ENCODE data around the gene FAM228A. TPM values are rescaled to one million over a fixed set of nuclear protein-coding genes. Genes with fewer than 3 reads are reported as not detected.

FAM228A gene
- total RNA-seq, 2 experiments from 2014 or later: not detected

GRCh38 chr2:24206242-24206641 lies 31.4 kb downstream of the FAM228A start:
- H3K36me3 Mint-ChIP-seq: peaks cover 4% of the 10 kb centered on the region
- no peak for DNase-seq
- H3K4me3 Mint-ChIP-seq: no peak overlapping the region
- no peak overlapping the region for H3K27ac Mint-ChIP-seq
- no peaks in the 10 kb centered on the region for H3K9me3 Mint-ChIP-seq
- H3K4me1 Mint-ChIP-seq: no peaks in the 10 kb centered on the region
- H3K27me3 Mint-ChIP-seq: no peaks in the 10 kb centered on the region

GRCh38 chr2:24206714-24207113 lies 31.9 kb downstream of the FAM228A start:
- Mint-ChIP-seq H3K4me1 (no peaks in the 10 kb centered on the region), H3K36me3 (peaks cover 4% of the 10 kb centered on the region), H3K4me3 (no peak overlapping the region), H3K9me3 (no peaks in the 10 kb centered on the region), H3K27ac (no peak overlapping the region), H3K27me3 (no peaks in the 10 kb centered on the region)
- DNase-seq: no peak

- H3K27ac Mint-ChIP-seq: no peak overlapping the region
Observed at GRCh38 chr2:24207359-24207758, 32.5 kb downstream of the FAM228A start.

GRCh38 chr2:24208490-24208889 lies 33.6 kb downstream of the FAM228A start:
- no peak overlapping the region for H3K4me3 Mint-ChIP-seq
- no peaks in the 10 kb centered on the region for H3K4me1 Mint-ChIP-seq
- no peaks in the 10 kb centered on the region for H3K9me3 Mint-ChIP-seq
- H3K27me3 Mint-ChIP-seq: no peaks in the 10 kb centered on the region
- H3K27ac Mint-ChIP-seq: no peak overlapping the region
- no peak for DNase-seq
- peaks cover 4% of the 10 kb centered on the region for H3K36me3 Mint-ChIP-seq

More at GRCh38 chr2:24207359-24207758, 32.5 kb downstream of the FAM228A start:
- DNase-seq: no peak
- Mint-ChIP-seq H3K9me3 (no peaks in the 10 kb centered on the region), H3K36me3 (peaks cover 4% of the 10 kb centered on the region), H3K4me3 (no peak overlapping the region), H3K4me1 (no peaks in the 10 kb centered on the region), H3K27me3 (no peaks in the 10 kb centered on the region)

GRCh38 chr2:24209389-24210105 lies 34.7 kb downstream of the FAM228A start:
- Mint-ChIP-seq H3K4me3 (no peak overlapping the region), H3K27ac (no peak overlapping the region), H3K27me3 (no peaks in the 10 kb centered on the region), H3K9me3 (no peaks in the 10 kb centered on the region), H3K36me3 (peaks cover 4% of the 10 kb centered on the region), H3K4me1 (no peaks in the 10 kb centered on the region)
- DNase-seq: no peak

GRCh38 chr2:24210106-24210455 lies 35.2 kb downstream of the FAM228A start:
- peaks cover 2% of the 10 kb centered on the region for H3K4me1 Mint-ChIP-seq
- DNase-seq: no peak
- H3K27me3 Mint-ChIP-seq: no peaks in the 10 kb centered on the region
- H3K36me3 Mint-ChIP-seq: peaks cover 4% of the 10 kb centered on the region
- H3K9me3 Mint-ChIP-seq: no peaks in the 10 kb centered on the region
- no peak overlapping the region for H3K27ac Mint-ChIP-seq
- H3K4me3 Mint-ChIP-seq: no peak overlapping the region

GRCh38 chr2:24210723-24211122 lies 35.9 kb downstream of the FAM228A start:
- no peaks in the 10 kb centered on the region for H3K9me3 Mint-ChIP-seq
- DNase-seq: no peak
- peaks cover 4% of the 10 kb centered on the region for H3K36me3 Mint-ChIP-seq
- no peaks in the 10 kb centered on the region for H3K27me3 Mint-ChIP-seq
- H3K4me1 Mint-ChIP-seq: peaks cover 4% of the 10 kb centered on the region
- no peak overlapping the region for H3K4me3 Mint-ChIP-seq
- H3K27ac Mint-ChIP-seq: no peak overlapping the region

GRCh38 chr2:24211408-24211807 lies 36.6 kb downstream of the FAM228A start:
- Mint-ChIP-seq H3K36me3 (peaks cover 4% of the 10 kb centered on the region), H3K4me3 (no peak overlapping the region), H3K27me3 (no peaks in the 10 kb centered on the region), H3K27ac (no peak overlapping the region), H3K9me3 (no peaks in the 10 kb centered on the region), H3K4me1 (peaks cover 4% of the 10 kb centered on the region)
- DNase-seq: no peak

- Mint-ChIP-seq H3K4me3 (no peak overlapping the region), H3K36me3 (peaks cover 2% of the 10 kb centered on the region), H3K9me3 (no peaks in the 10 kb centered on the region), H3K4me1 (peaks cover 4% of the 10 kb centered on the region), H3K27ac (no peak overlapping the region), H3K27me3 (no peaks in the 10 kb centered on the region)
- no peak for DNase-seq
Observed at GRCh38 chr2:24214880-24215279, 40.0 kb downstream of the FAM228A start.

- H3K27me3 Mint-ChIP-seq: no peaks in the 10 kb centered on the region
- H3K27ac Mint-ChIP-seq: no peak overlapping the region
- H3K9me3 Mint-ChIP-seq: no peaks in the 10 kb centered on the region
- H3K36me3 Mint-ChIP-seq: peaks cover 2% of the 10 kb centered on the region
- no peaks in the 10 kb centered on the region for H3K4me1 Mint-ChIP-seq
- no peak overlapping the region for H3K4me3 Mint-ChIP-seq
- no peak for DNase-seq
Observed at GRCh38 chr2:24220554-24221291, 45.9 kb downstream of the FAM228A start.

- no peaks in the 10 kb centered on the region for H3K9me3 Mint-ChIP-seq
- H3K36me3 Mint-ChIP-seq: peaks cover 2% of the 10 kb centered on the region
Observed at GRCh38 chr2:24221343-24222050, 46.6 kb downstream of the FAM228A start.

GRCh38 chr2:24222946-24223345 lies 48.1 kb downstream of the FAM228A start:
- H3K27ac Mint-ChIP-seq: no peak overlapping the region
- H3K4me1 Mint-ChIP-seq: no peaks in the 10 kb centered on the region
- H3K4me3 Mint-ChIP-seq: no peak overlapping the region
- no peaks in the 10 kb centered on the region for H3K27me3 Mint-ChIP-seq
- no peaks in the 10 kb centered on the region for H3K9me3 Mint-ChIP-seq
- H3K36me3 Mint-ChIP-seq: no peaks in the 10 kb centered on the region
- DNase-seq: no peak

More at GRCh38 chr2:24221343-24222050, 46.6 kb downstream of the FAM228A start:
- Mint-ChIP-seq H3K27me3 (no peaks in the 10 kb centered on the region), H3K27ac (no peak overlapping the region), H3K4me3 (no peak overlapping the region), H3K4me1 (no peaks in the 10 kb centered on the region)
- no peak for DNase-seq

- no peaks in the 10 kb centered on the region for H3K27me3 Mint-ChIP-seq
- no peak overlapping the region for H3K4me3 Mint-ChIP-seq
- no peaks in the 10 kb centered on the region for H3K36me3 Mint-ChIP-seq
- no peaks in the 10 kb centered on the region for H3K4me1 Mint-ChIP-seq
- H3K27ac Mint-ChIP-seq: no peak overlapping the region
- no peak for DNase-seq
- H3K9me3 Mint-ChIP-seq: no peaks in the 10 kb centered on the region
Observed at GRCh38 chr2:24225499-24226242, 50.8 kb downstream of the FAM228A start.

GRCh38 chr2:24228470-24228869 lies 53.6 kb downstream of the FAM228A start:
- DNase-seq: no peak
- H3K27me3 Mint-ChIP-seq: no peaks in the 10 kb centered on the region
- no peak overlapping the region for H3K4me3 Mint-ChIP-seq
- H3K36me3 Mint-ChIP-seq: no peaks in the 10 kb centered on the region
- H3K4me1 Mint-ChIP-seq: no peaks in the 10 kb centered on the region
- H3K9me3 Mint-ChIP-seq: no peaks in the 10 kb centered on the region
- H3K27ac Mint-ChIP-seq: no peak overlapping the region

GRCh38 chr2:24231461-24231881 lies 56.6 kb downstream of the FAM228A start:
- no peaks in the 10 kb centered on the region for H3K27me3 Mint-ChIP-seq
- H3K4me1 Mint-ChIP-seq: no peaks in the 10 kb centered on the region
- no peaks in the 10 kb centered on the region for H3K36me3 Mint-ChIP-seq
- no peak for DNase-seq
- H3K9me3 Mint-ChIP-seq: no peaks in the 10 kb centered on the region
- H3K27ac Mint-ChIP-seq: no peak overlapping the region
- H3K4me3 Mint-ChIP-seq: no peak overlapping the region

Data from activated naive CD8-positive, alpha-beta T cell treated with anti-CD3 and anti-CD28 coated beads for 36 hours (primary cell).